Fibroblast of peridontal ligament (primary cell): Measurements from ENCODE around the gene NUMB.
"Not testable (repeated sequence)": the region's sequence is repeated elsewhere in the genome, so short reads cannot be mapped to it uniquely, and the experiment has no call there.

Experiments used
- DNase-seq: peaks from one replicate; pipeline ENCODE4 v3.0.0-alpha.2; 2010; ENCODE audit errors: extremely low read depth

The NUMB gene

DNA sequence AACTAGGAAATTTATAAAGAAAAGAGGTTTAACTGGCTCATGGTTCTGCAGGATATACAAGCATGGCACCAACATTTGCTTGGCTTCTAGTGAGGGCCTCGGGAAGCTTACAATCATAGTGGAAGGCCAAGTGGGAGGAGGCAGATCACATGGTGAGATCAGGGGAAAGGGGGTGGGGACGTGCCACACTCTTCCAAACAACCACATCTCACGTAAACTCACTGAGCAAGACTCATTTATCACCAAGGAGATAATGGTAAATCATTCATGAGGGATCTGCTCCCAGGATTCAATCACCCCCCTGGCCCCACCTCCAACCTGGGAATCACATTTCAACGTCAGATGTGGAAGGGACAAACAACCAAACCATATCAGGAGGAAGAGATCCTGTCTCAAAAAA lies 35.8 kb downstream of the NUMB start:
- no peak for DNase-seq

GRCh38 chr14:73418227-73418626 lies 40.1 kb downstream of the NUMB start:
- DNase-seq, result no peak

DNA sequence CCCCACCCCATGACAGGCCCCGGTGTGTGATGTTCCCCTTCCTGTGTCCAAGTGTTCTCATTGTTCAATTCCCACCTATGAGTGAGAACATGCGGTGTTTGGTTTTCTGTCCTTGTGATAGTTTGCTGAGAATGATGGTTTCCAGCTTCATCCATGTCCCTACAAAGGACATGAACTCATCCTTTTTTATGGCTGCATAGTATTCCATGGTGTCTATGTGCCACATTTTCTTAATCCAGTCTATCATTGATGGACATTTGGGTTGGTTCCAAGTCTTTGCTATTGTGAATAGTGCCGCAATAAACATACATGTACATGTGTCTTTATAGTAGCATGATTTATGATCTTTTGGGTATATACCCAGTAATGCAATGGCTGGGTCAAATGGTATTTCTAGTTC lies 52.1 kb downstream of the NUMB start:
- DNase-seq, result not testable (repeated sequence)

GRCh38 chr14:73403181-73403752 lies 55.1 kb downstream of the NUMB start:
- no peak for DNase-seq

GRCh38 chr14:73402579-73402978 lies 55.8 kb downstream of the NUMB start:
- no peak for DNase-seq

DNA sequence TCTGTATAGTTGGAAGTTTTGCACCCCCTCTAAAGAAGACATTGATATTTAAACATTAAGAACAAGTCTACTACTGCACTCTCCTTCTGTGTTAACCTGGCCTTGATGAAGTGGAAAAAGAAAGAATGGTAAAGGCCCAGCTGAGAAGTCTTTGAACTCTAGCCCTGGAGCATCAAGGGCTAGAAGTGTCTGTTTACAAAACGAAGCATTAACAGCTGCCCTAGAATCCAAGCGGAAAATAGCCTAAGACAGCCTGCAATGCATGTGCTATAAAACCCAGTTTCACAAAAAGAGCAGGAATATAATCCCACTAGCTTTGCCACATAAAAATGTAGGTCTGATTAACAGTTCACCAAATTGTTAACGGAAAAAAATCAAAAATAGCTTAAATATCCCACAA lies 60.5 kb downstream of the NUMB start:
- DNase-seq, result peak; percentile 14

DNA sequence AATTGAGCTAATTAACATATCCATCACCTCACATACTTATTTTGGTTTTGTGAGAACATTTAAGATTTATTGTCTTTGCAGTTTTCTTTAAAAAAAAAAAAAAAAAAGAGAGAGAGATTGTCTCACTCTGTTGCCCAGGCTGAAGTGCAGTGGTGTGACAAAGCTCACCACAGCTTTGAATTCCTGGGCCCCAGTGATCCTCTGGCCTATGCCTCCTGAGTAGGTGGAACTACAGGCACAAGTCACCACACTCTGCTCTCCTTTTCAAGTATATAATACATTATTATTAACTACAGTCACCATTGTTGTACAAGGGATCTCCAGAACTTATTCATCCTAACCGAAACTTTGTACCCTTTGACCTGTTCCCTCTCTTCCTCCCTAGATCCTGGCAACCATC lies 64.0 kb downstream of the NUMB start:
- DNase-seq, result no peak

GRCh38 chr14:73393375-73393774 lies 65.0 kb downstream of the NUMB start:
- no peak for DNase-seq

DNA sequence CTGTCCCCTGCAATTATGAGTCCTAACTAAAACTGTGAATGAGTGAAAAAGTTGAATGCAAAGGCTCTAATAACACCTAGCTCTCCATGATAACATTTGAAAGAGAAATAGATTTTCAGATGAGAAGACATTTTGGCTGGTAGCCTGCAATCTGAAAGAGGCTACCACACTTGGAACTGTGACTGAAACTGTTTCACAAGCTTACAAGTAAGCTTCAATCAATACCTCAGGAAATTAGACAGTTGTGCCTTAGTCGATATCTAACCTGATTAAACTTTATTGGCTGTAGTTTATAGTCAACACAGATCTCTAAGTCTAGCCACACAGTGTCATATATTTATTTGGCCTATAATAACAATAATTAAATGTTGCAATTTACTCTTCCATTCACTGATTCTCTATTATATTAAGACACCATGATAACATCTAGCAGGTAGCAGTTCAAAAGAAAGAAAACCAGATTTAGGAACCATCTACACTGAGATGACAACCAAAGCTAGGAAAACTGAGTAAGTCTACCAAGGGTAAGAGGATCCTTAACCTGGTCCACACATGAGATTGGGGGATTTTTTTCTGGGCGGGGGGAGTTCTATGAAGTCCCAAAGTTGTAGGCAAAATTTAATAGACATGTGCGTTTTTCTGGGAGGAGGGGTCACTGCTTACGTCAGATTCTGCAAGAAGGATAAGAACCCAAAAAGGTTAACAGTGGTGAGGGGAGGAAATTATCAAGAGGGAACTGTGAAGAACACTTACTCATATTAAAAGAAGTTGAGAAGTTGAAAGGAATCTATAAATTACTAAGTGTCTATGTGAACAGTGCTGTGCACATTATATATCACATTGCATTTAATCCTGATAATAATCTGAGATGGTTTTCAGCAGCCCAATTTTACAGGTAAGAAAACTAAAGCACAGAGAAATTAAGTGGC lies 65.8 kb downstream of the NUMB start:
- no peak for DNase-seq

GRCh38 chr14:73387860-73388259 lies 70.5 kb downstream of the NUMB start:
- DNase-seq, result not testable (repeated sequence)

- DNase-seq, result peak; percentile 30
Observed at GRCh38 chr14:73386342-73386741, 72.0 kb downstream of the NUMB start.

- not testable (repeated sequence) for DNase-seq
Observed at GRCh38 chr14:73385021-73385420, 73.3 kb downstream of the NUMB start.

DNA sequence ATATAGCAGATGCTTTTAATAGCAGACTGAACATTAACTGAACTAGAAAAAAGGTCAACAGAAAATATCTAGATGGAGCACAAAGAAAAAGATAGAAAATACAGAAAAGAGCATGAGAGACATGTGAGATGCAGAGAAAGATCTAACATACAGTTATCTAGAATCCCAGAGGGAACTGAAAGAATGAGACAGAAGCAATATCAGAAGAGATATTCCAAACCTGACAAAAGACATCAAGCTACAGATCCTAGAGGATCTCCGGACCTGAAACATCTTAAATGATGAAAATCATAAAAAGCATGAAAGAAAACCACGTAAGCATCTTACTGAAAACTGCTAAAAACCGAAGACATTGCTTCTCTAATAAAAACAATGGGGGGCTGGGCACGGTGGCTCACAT lies 75.0 kb downstream of the NUMB start:
- no peak for DNase-seq

DNA sequence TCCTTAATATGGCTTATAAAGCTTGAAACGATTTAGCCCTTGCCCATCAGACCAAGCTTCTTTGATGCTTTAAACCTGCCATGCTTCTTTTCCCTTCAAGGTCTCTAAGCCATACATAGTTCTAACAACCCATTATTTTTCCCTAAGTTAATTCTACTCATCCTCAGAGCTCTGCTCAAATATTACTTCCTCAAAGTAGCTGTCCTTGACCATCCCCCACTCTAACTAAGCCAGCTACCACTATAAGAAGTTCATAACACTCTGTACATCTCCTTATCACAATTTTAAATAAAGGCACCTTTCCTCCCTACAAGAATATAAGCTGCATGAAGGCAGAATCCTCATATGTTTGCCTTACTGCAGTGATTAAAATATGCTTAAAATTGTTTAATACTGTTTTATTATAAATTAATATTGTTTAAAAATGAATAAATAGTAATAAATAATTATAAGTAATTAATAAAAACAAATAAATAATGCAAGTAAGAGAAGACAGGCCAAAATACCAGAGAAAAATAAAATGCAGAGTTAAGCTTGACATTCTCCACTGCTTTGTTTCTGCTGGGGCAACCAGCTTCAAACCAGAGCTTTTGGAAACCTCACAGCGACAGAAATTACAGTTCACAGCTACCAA lies 76.8 kb downstream of the NUMB start:
- no peak for DNase-seq

- peak; percentile 18 for DNase-seq
Observed at GRCh38 chr14:73376585-73376984, 81.8 kb downstream of the NUMB start.

DNA sequence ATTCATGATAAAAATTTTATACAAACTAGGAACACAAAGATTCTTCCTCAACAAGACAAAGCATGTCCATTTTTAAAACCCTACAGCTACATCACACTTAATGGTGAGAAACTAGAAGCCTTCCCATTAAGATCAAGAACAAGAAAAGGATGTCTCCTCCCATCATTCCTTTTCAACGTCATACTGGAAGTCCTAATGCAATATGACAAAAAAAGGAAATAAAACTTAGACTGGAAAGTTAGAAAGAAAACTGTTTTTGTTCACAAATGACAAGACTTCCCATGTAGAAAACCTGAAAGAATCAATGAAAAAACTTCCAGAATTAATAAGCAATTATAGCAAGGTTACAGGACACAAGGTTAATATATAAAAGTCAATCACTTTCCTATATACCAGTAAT lies 82.5 kb downstream of the NUMB start:
- DNase-seq, result no peak

DNA sequence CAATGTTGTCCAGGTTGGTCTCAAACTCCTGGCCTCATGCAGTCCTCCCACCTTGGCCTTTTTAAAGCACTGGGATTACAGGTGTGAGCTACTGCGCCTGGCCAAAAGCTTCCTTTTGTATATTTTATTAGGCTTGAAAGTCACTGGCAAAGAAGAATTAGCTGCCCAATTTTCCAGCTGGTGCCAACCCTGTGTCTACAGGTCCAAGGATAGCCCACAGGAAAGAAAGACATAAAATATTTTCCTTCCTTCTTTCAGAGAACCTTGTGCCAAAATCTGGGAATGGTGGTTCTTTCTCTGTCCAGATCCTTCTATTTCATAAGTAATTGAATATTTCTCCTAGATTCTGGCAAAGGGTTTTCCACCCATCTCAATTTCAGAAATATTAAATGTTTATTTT lies 84.1 kb downstream of the NUMB start:
- no peak for DNase-seq

GRCh38 chr14:73372529-73372928 lies 85.8 kb downstream of the NUMB start:
- DNase-seq, result no peak

GRCh38 chr14:73370561-73370960 lies 87.8 kb downstream of the NUMB start:
- no peak for DNase-seq

GRCh38 chr14:73369428-73369827 lies 88.9 kb downstream of the NUMB start:
- DNase-seq, result no peak

GRCh38 chr14:73368616-73369015 lies 89.7 kb downstream of the NUMB start:
- peak; percentile 32 for DNase-seq

- peak; percentile 8 for DNase-seq
Observed at GRCh38 chr14:73365727-73366126, 92.6 kb downstream of the NUMB start.

DNA sequence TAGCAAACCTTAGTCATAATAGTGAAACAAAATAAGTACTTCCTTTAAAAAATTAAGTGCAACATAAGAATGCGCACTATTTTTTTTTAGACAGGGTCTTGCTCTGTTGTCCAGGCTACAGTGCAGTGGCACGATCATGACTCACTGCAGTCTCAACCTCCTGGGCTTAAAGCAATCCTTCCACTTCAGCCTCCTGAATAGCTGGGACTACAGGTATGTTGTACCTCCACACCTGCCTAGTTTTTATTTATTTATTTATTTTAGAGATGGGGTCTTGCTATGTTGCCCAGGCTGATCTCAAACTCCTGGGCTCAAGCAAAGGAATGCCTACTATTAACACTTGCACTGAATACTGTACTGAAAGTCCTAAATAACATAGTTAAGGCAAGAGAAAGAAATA lies 93.8 kb downstream of the NUMB start:
- no peak for DNase-seq
